ENCODE measurements around the gene TYK2. TPM values are rescaled to one million over a fixed set of nuclear protein-coding genes. Genes with fewer than 3 reads are reported as not detected.
A peak's percentile ranks its signal among the peaks of the same experiment; 100 is the strongest.

Gene TYK2
- total and polyA plus RNA-seq, 2 experiments from 2014 or later: 126 to 142 TPM

DNA sequence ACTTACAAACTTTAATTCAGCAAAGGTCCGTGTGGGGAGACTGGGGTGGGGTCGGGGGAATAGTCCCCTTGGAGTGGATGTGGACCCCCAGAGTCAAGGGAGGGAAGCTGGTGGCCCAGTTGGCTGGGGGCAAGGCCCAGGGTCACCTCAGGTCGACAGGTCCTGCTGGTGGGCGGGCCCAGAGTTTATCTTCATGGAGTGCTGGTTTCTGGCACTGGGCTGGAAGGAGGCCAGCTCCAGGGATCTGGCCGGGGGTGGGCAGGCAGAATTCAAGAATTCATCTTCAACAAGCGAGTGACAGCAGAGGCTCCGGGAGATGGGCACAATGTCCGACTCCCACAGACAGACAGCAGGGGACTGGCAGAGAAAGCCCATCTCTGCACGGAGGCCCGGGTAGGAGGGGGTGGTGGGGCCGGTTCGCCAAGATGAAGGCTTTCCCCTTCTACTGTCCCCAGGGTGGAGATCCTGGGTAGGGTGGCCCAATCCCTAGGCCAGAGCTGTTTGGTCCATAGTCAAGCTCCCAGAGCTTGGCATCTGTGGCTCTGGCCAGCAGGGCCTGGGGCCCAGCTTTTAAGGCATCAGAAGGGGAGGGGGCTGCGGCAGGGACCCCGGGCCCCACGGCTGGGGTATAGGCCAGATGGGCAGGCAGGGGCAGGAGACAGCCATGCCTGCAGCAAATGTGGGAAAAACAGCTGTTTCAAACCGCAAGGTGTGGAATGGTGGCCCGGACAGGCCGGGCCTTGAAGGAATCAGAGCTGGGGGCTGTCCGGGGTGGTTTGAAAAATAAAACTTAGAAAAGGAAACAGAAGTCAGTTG lies 63.9 kb downstream of the TYK2 start:
- DNase-seq (ENCODE audit: low read depth in 1 of 2, low spot score in 1 of 2): no peak
- Histone ChIP-seq H3K4me3 (peak overlapping the region; percentile 86), H3K27me3 (no peaks in the 10 kb centered on the region), H3K9me3 (ENCODE audit: low read depth) (no peaks in the 10 kb centered on the region), H3K4me1 (ENCODE audit: low read depth) (peaks cover 11% of the 10 kb centered on the region), H3K27ac (peak overlapping the region; percentile 67), H3K36me3 (peaks cover 24% of the 10 kb centered on the region)
- TF ChIP-seq, protein P1, sequence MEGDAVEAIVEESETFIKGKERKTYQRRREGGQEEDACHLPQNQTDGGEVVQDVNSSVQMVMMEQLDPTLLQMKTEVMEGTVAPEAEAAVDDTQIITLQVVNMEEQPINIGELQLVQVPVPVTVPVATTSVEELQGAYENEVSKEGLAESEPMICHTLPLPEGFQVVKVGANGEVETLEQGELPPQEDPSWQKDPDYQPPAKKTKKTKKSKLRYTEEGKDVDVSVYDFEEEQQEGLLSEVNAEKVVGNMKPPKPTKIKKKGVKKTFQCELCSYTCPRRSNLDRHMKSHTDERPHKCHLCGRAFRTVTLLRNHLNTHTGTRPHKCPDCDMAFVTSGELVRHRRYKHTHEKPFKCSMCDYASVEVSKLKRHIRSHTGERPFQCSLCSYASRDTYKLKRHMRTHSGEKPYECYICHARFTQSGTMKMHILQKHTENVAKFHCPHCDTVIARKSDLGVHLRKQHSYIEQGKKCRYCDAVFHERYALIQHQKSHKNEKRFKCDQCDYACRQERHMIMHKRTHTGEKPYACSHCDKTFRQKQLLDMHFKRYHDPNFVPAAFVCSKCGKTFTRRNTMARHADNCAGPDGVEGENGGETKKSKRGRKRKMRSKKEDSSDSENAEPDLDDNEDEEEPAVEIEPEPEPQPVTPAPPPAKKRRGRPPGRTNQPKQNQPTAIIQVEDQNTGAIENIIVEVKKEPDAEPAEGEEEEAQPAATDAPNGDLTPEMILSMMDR (IDR thresholded peaks at IDR 0.05; ENCODE audit: low read depth, low read length): no peak

DNA sequence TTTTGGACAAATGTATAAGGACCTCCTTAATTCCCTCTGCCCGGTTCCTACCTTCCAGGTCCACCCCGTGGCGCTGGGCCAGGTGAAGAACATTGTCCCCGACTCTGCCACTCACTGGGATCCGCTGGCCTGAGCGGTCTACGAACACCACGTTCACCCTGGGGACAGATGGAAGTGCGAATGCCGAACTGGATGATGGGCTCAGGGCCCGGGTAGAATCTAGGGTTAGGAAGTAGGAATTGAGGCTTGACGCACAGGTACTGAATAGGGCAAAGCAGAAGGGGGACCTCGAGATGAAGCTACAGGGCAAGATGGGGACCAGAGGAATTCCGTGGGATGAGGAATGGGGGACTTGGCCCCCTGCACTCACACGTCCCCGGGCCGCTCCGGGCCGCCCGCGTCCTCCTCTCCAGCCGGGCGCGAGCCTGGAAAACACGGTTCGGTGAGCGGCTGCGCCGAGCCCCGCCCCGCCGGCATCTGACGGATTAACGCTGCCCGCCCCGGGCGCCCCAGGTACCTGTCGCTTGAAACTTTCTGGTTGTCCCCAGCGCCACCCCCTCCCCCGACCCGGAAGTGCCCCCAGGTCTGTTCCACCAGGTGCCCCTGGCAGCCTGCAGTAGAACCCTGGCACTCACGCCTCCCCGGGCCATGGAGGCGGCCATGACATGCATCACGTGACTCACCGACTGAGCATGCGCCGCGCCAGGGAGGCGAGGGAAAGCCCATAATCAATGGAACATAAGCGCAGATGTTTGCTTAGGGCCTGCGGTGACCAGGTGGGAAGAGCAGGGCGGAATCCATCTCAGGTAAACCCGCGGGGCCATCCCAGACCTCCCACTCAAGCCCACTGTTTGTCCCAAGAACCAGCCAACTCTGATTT lies 64.8 kb downstream of the TYK2 start, which contains the start of gene FDX2:
Gene FDX2 (minus strand): TSS at position 681 of the 880 bp plus-strand sequence. CDS start 19 bp downstream, at position 662.
- Histone ChIP-seq H3K36me3 (peaks cover 16% of the 10 kb centered on the region), H3K4me3 (peak within 1 kb of the TSS; percentile 86), H3K4me1 (ENCODE audit: low read depth) (peaks cover 11% of the 10 kb centered on the region), H3K27ac (peak within 1 kb of the TSS; percentile 67), H3K9me3 (ENCODE audit: low read depth) (no peaks in the 10 kb centered on the region), H3K27me3 (no peaks in the 10 kb centered on the region)
- peak; percentile 80 to 85 for DNase-seq (ENCODE audit: low read depth in 1 of 2, low spot score in 1 of 2)
- TF ChIP-seq, protein P1 (IDR thresholded peaks at IDR 0.05; ENCODE audit: low read depth, low read length): no peak

DNA sequence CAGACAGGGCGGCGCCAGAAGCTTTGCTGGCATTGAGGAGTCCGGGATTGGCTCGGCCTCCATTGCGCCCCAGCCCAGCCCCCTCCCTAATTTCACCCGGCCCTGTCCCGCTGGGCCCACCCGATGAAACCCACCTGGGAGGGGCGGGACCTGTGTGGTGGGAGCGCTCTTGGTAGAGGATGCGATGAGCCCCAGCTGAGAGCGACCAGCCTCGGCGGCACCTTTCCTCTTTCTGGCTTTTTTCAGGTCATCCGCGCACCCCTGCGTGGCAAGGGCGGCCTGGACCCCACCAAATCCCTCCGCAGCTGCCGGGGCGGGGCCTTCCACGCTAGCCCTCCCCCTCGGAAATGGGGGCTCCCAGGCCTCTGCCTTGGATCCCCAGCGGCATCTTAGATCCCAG lies 70.9 kb downstream of the TYK2 start, which contains the start of gene ZGLP1:
Gene ZGLP1 (minus strand): TSS at position 393 of the 400 bp plus-strand sequence.
- Histone ChIP-seq H3K27me3 (no peaks in the 10 kb centered on the region), H3K4me3 (no peak within 1 kb of the TSS), H3K36me3 (no peaks in the 10 kb centered on the region), H3K9me3 (ENCODE audit: low read depth) (no peaks in the 10 kb centered on the region), H3K27ac (no peak within 1 kb of the TSS), H3K4me1 (ENCODE audit: low read depth) (no peaks in the 10 kb centered on the region)
- no peak for DNase-seq (ENCODE audit: low read depth in 1 of 2, low spot score in 1 of 2)
- TF ChIP-seq, protein P1 (IDR thresholded peaks at IDR 0.05; ENCODE audit: low read depth, low read length): no peak

DNA sequence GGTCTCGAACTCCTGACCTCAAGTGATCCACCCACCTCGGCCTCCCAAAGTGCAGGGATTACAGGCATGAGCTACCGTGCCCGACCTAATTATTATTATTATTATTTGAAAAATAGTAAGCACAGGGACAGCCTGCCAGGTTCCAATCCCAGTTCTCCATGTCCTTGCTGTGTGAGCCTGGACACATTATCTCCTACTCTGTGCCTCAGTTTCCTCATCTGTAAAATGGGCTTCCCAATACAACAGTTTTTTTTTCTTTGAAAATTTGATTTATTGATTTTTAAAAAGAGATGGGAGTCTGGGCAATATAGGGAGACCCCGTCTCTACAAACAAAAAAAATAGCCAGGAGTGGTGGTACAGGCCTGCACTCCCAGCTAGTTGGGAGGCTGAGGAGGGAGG lies 74.0 kb downstream of the TYK2 start:
- no peaks in the 10 kb centered on the region for H3K9me3 ChIP-seq (ENCODE audit: low read depth)
- H3K4me3 ChIP-seq: no peak overlapping the region
- no peak overlapping the region for H3K27ac ChIP-seq
- H3K4me1 ChIP-seq (ENCODE audit: low read depth): no peaks in the 10 kb centered on the region
- no peaks in the 10 kb centered on the region for H3K36me3 ChIP-seq
- DNase-seq (ENCODE audit: low read depth in 1 of 2, low spot score in 1 of 2): no peak
- no peaks in the 10 kb centered on the region for H3K27me3 ChIP-seq
- TF ChIP-seq, protein P1 (IDR thresholded peaks at IDR 0.05; ENCODE audit: low read depth, low read length): no peak

DNA sequence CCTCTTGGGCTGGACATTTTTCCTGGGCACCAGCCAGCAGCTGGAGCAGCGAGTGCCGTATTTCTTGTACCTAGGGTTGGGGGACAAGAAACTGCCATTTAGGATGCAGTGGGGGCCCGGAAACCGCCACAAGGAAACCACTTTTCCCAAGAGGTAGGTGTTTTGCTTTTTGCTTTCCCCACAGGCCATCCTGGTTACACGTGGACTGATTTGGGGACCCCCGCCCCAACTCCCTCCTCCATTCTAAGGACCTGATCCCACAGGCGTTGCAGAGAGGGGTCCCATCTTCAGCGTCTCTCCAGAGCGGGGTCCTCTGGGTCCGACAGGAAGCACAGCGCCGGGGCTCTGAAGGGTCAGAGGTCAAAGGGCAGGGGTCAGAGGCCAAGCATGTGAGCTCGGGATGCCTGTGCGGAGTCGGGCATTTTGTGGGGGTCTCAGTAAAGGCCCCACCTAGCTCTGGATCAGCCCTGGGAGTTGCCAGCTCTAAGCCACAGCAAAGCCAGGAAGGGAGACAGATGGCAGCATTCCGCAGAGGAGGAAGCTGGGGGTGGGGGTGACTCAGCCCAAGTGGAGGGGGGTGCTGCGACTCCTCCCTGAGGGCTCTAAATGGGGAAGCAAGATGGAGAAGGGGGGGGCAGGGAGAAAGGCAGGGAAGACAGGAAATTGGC lies 75.1 kb downstream of the TYK2 start:
- H3K4me3 ChIP-seq: no peak overlapping the region
- H3K4me1 ChIP-seq (ENCODE audit: low read depth): no peaks in the 10 kb centered on the region
- TF ChIP-seq, protein P1 (IDR thresholded peaks at IDR 0.05; ENCODE audit: low read depth, low read length): no peak
- no peaks in the 10 kb centered on the region for H3K36me3 ChIP-seq
- H3K27me3 ChIP-seq: no peaks in the 10 kb centered on the region
- peak in 1 of 2 donors; percentile 47 for DNase-seq (ENCODE audit: low read depth in 1 of 2, low spot score in 1 of 2)
- H3K27ac ChIP-seq: no peak overlapping the region
- H3K9me3 ChIP-seq (ENCODE audit: low read depth): no peaks in the 10 kb centered on the region
